CD4-positive, CD25-positive, alpha-beta regulatory T cell (primary cell): Measurements from ENCODE around the gene PDE6A. TPM values are rescaled to one million over a fixed set of nuclear protein-coding genes. Genes with fewer than 3 reads are reported as not detected.

Source experiments
- ATAC-seq, 2 donors: fragments of 150-1000 bp; cut with Tn5 transposase; one replicate each; pipeline ENCODE4 v1.10.0; 2021; ENCODE audit warnings: low read depth in 2 of 2, moderate number of reproducible peaks in 2 of 2, moderate library complexity in 1 of 2
- DNase-seq, 3 donors: peaks; one replicate each; pipeline versions ENCODE4 v3.0.0 to v3.0.0-alpha.2; 2012 to 2022; ENCODE audit warnings: mixed read lengths in 1 of 3
- H3K27ac ChIP-seq: one replicate; pipeline ENCODE4 v1.7.0; 2013; ENCODE audit warnings: mild to moderate bottlenecking, low read length; ENCODE audit not compliant: insufficient read depth, poor library complexity, severe bottlenecking
- H3K27me3 ChIP-seq: one replicate; pipeline ENCODE4 v1.7.0; 2013; ENCODE audit warnings: low read length; ENCODE audit not compliant: control insufficient read depth, insufficient read depth
- H3K36me3 ChIP-seq: one replicate; pipeline ENCODE4 v1.7.0; 2013; ENCODE audit warnings: mild to moderate bottlenecking, low read length, moderate library complexity; ENCODE audit not compliant: control insufficient read depth, insufficient read depth
- H3K4me1 ChIP-seq: 2 replicates; pipeline ENCODE4 v1.7.0; 2013; ENCODE audit warnings: mild to moderate bottlenecking, low read length; ENCODE audit not compliant: insufficient read depth, control insufficient read depth, poor library complexity, severe bottlenecking
- H3K4me3 ChIP-seq: one replicate; pipeline ENCODE4 v1.7.0; 2013; ENCODE audit warnings: low read depth, mild to moderate bottlenecking, low read length, moderate library complexity
- H3K9me3 ChIP-seq, 2 experiments: 1 replicate in 1 of 2; 2 replicates in 1 of 2; pipeline ENCODE4 v1.7.0; 2013; ENCODE audit warnings: low read length in 2 of 2, mild to moderate bottlenecking in 1 of 2, moderate library complexity in 1 of 2; ENCODE audit not compliant: control insufficient read depth in 2 of 2
- H3K27ac Mint-ChIP-seq, 3 donors: one replicate each; pipeline ENCODE4 v1.8.0; 2020 to 2022; ENCODE audit warnings: mild to moderate bottlenecking in 3 of 3, mixed read lengths in 3 of 3, moderate library complexity in 2 of 3
- H3K27me3 Mint-ChIP-seq: one replicate; pipeline ENCODE4 v1.8.0; 2022; ENCODE audit warnings: mild to moderate bottlenecking, mixed read lengths
- H3K36me3 Mint-ChIP-seq: one replicate; pipeline ENCODE4 v1.8.0; 2020; ENCODE audit warnings: mixed read lengths
- H3K4me1 Mint-ChIP-seq, 4 donors: one replicate each; pipeline ENCODE4 v1.8.0; 2020 to 2022; ENCODE audit warnings: mixed read lengths in 4 of 4, mild to moderate bottlenecking in 1 of 4
- H3K4me3 Mint-ChIP-seq, 4 donors: one replicate each; pipeline ENCODE4 v1.8.0; 2020 to 2022; ENCODE audit warnings: mild to moderate bottlenecking in 4 of 4, mixed read lengths in 4 of 4, moderate library complexity in 3 of 4
- H3K9me3 Mint-ChIP-seq, 7 donors: one replicate each; pipeline ENCODE4 v1.8.0; 2020 to 2022; ENCODE audit warnings: mixed read lengths in 7 of 7, mild to moderate bottlenecking in 3 of 7, moderate library complexity in 2 of 7
- polyA plus RNA-seq, 4 donors: library from polyadenylated mRNA; unstranded; fragments of 300-500 nt; fragmentation: Illumina TruSeq; gene quantifications; one replicate each; pipeline ENCODE4 v1.2.3, GENCODE V29; 2021
- total RNA-seq: library from RNA; stranded (reverse); gene quantifications from one replicate; pipeline ENCODE4 v1.2.3, GENCODE V29; 2022

Gene PDE6A
- total and polyA plus RNA-seq, 5 donors from 2014 or later: not detected

DNA sequence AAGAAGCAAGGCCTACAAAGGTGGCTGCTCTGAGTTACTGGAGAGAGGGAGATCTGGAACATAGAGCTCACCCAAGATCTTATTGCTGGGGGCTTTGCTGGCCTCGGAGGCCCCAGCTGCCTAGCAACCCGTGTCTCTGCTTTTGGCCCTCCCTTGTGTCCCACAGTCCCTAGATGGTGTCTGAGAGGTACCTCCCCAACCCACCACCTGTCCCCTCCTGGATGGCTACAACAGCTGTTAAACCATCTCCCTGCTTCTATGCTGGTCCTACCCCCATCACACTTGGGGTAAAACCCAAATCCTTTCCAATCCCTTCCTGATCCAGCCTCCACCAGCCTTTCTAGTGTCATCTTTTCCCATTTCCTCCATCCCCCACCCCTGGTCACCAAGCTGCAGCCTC, 127.9 kb downstream of the PDE6A start:
- Mint-ChIP-seq H3K4me1 (peaks cover 0 to 2% (median 0%) of the 10 kb centered on the region in 4 donors), H3K4me3 (no peak overlapping the region), H3K9me3 (peaks cover 0 to 2% (median 0%) of the 10 kb centered on the region in 7 donors), H3K36me3 (no peaks in the 10 kb centered on the region), H3K27me3 (no peaks in the 10 kb centered on the region), H3K27ac (no peak overlapping the region)
- ATAC-seq: no peak
- Histone ChIP-seq H3K9me3 (no peaks in the 10 kb centered on the region), H3K36me3 (no peaks in the 10 kb centered on the region), H3K27me3 (no peaks in the 10 kb centered on the region), H3K4me3 (no peak overlapping the region), H3K27ac (no peak overlapping the region), H3K4me1 (no peaks in the 10 kb centered on the region)
- no peak for DNase-seq

DNA sequence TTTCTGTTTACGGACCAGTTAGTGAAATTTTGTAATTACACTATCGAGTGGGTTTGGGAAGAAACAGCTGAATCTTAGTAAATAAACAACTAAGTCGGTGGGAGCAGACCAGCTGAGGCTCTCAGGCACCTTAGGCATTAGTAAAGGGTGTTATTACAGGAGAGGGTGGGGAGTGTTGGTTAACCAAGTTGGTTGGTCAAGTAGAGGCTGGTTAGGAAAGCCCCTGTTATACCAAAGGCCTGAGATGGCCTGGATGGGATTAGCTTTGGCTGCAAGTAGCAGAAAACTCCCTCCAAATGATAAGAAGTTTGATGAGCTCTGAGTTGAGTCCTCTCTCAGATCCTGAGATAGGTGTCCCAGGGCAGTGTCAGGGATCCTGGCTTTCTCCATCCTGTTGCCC, 133.1 kb downstream of the PDE6A start:
- Mint-ChIP-seq H3K27me3 (no peaks in the 10 kb centered on the region), H3K27ac (no peak overlapping the region), H3K9me3 (peaks cover 0 to 2% (median 0%) of the 10 kb centered on the region in 7 donors), H3K4me1 (peaks cover 0 to 2% (median 0%) of the 10 kb centered on the region in 4 donors), H3K36me3 (no peaks in the 10 kb centered on the region), H3K4me3 (no peak overlapping the region)
- Histone ChIP-seq H3K27ac (no peak overlapping the region), H3K4me3 (no peak overlapping the region), H3K27me3 (no peaks in the 10 kb centered on the region), H3K36me3 (no peaks in the 10 kb centered on the region), H3K4me1 (no peaks in the 10 kb centered on the region), H3K9me3 (no peaks in the 10 kb centered on the region)
- ATAC-seq: no peak
- no peak for DNase-seq

DNA sequence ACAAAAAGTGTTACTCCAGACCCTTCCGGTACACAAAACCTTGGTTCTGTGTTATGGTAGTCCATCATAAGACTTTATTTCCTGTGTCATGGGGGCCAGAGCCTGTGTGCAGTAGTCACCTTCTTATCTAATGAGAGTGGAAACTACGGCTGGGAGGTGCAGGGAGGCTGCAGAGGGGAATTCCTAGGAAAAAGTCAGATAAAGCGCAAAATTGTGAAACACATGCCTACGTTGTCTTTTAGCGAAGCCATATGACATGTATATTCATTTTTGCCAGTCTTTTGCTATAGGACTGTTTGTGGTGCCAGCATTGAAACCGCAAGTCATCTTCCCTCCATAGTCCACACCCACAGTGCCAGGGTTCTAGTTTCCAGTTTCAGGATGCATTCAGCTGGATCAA, 133.7 kb downstream of the PDE6A start:
- H3K36me3 Mint-ChIP-seq: no peaks in the 10 kb centered on the region
- H3K4me1 Mint-ChIP-seq: peaks cover 0 to 2% (median 0%) of the 10 kb centered on the region in 4 donors
- no peak for ATAC-seq
- DNase-seq: no peak
- no peak overlapping the region for H3K4me3 Mint-ChIP-seq
- no peak overlapping the region for H3K27ac Mint-ChIP-seq
- H3K9me3 Mint-ChIP-seq: peaks cover 0 to 2% (median 0%) of the 10 kb centered on the region in 7 donors
- no peaks in the 10 kb centered on the region for H3K27me3 ChIP-seq
- H3K4me3 ChIP-seq: no peak overlapping the region
- H3K4me1 ChIP-seq: no peaks in the 10 kb centered on the region
- H3K9me3 ChIP-seq: no peaks in the 10 kb centered on the region
- no peak overlapping the region for H3K27ac ChIP-seq
- no peaks in the 10 kb centered on the region for H3K27me3 Mint-ChIP-seq
- no peaks in the 10 kb centered on the region for H3K36me3 ChIP-seq

DNA sequence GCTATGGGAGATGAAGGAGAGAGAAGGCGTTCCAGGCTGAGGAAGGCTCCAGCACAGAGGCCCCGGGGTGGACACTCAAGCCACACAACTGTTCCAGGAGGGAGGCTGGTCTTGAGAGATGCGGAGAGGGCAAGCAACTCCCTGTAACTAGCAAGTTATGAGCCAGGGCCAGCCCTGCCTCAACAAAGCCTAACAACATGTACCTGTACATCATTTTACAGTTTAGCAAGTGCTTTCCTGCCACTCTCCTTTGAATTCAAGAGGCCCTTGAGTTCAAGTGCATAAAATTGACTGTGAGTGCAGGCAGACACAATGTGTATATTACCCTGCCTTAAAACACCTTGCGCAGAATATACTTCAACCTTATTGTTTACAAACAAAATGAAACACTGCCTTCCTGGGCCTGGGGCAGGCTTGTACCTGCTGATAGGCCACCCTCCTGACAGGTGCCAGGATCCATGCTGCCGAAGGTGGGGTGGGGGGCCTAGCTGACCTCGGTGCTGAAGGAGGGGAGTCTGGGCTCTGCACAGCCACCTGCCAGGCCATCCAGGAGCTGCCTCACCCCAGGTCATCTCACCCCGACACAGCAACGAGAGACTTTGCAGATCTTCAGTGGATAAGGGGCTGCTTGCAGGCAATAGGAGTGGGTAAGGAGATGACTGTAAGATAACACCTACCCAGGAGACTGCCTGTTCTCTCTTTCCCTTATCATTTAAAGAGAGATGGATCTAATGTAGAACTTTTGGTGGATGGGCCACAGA, 134.5 kb downstream of the PDE6A start:
- DNase-seq (no peak), ATAC-seq (no peak)
- Histone ChIP-seq H3K4me1 (no peaks in the 10 kb centered on the region), H3K27ac (no peak overlapping the region), H3K9me3 (no peaks in the 10 kb centered on the region), H3K27me3 (no peaks in the 10 kb centered on the region), H3K36me3 (no peaks in the 10 kb centered on the region), H3K4me3 (no peak overlapping the region)
- Mint-ChIP-seq H3K9me3 (peaks cover 0 to under 1% (median 0%) of the 10 kb centered on the region in 7 donors), H3K27ac (no peak overlapping the region), H3K36me3 (no peaks in the 10 kb centered on the region), H3K27me3 (no peaks in the 10 kb centered on the region), H3K4me3 (peak overlapping the region in 1 of 4 donors; percentile 67), H3K4me1 (peaks cover 0 to 2% (median 0%) of the 10 kb centered on the region in 4 donors)

DNA sequence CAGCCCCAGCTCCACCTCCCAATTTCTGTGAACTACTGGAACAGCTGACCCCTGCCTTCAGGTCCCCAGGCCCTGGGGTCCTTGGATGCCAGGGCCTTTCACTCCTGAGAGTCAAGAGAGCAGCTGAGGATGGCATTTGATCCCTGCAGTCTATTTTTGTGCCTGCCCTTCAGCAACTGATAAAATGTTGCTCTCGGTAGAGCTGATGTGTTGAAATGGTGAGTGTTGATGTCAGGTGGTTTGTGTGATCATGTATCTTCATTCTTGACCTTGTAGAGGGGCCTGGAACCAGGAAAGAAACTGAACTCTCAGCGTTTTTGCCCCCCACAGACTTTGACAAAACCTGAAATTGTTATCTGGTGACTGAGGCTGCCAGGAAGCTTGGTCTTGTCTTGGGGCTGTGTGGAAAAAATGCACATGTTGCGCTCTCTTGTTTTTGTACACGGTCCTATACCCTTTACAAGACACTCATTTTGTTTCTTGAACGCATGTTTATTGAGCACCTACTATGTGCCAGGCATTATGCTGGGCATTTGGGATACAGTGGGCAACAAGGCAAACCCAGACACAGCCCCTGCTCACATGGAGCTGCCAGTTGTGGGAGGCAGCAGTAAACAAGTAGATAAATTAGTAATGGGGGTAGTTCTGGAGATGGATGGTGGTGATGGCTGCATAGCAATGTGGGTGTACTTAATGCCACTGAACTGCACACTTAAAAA, 136.2 kb downstream of the PDE6A start:
- Mint-ChIP-seq H3K4me3 (no peak overlapping the region), H3K27me3 (no peaks in the 10 kb centered on the region), H3K9me3 (no peaks in the 10 kb centered on the region), H3K4me1 (peaks cover 0 to 3% (median 0%) of the 10 kb centered on the region in 4 donors), H3K36me3 (no peaks in the 10 kb centered on the region), H3K27ac (no peak overlapping the region)
- DNase-seq: no peak
- H3K4me3 ChIP-seq: no peak overlapping the region
- no peaks in the 10 kb centered on the region for H3K4me1 ChIP-seq
- H3K27ac ChIP-seq: no peak overlapping the region
- H3K36me3 ChIP-seq: no peaks in the 10 kb centered on the region
- H3K27me3 ChIP-seq: no peaks in the 10 kb centered on the region
- no peak for ATAC-seq
- no peaks in the 10 kb centered on the region for H3K9me3 ChIP-seq

Other genes with a start within 250 kb of the PDE6A start
- gene PPARGC1B, start 214.5 kb downstream of the PDE6A start, total RNA-seq: 5.4 TPM
- gene PPARGC1B, start 214.5 kb downstream of the PDE6A start, polyA plus RNA-seq: under 1 TPM; 0.25 to 0.86 (median 0.56) TPM
- 6.7 TPM for gene SLC26A2, start 16.0 kb upstream of the PDE6A start, total RNA-seq
- 1 to 10 TPM; 2.7 to 6.0 (median 3.6) TPM for gene SLC26A2, start 16.0 kb upstream of the PDE6A start, polyA plus RNA-seq
- gene TIGD6, start 55.9 kb upstream of the PDE6A start, total RNA-seq: 2.8 TPM
- gene TIGD6, start 55.9 kb upstream of the PDE6A start, polyA plus RNA-seq: 1 to 10 TPM; 2.4 to 3.5 (median 3.0) TPM
- 51.5 TPM for gene HMGXB3, start 55.9 kb upstream of the PDE6A start, total RNA-seq
- gene HMGXB3, start 55.9 kb upstream of the PDE6A start, polyA plus RNA-seq: 10 to 100 TPM; 11.0 to 13.1 (median 12.5) TPM
- gene CSF1R, start 141.8 kb upstream of the PDE6A start, total RNA-seq: not detected
- gene CSF1R, start 141.8 kb upstream of the PDE6A start, polyA plus RNA-seq: 1 to 10 TPM in 2 of 4 donors, under 1 TPM in 2; 0.60 to 1.2 (median 0.97) TPM
- not detected for gene PDGFRB, start 211.1 kb upstream of the PDE6A start, total RNA-seq
- under 1 TPM in 1 of 4 donors, not detected in 3; 0.03 TPM for gene PDGFRB, start 211.1 kb upstream of the PDE6A start, polyA plus RNA-seq
- not detected for gene CDX1, start 222.0 kb upstream of the PDE6A start, total RNA-seq
- not detected for gene CDX1, start 222.0 kb upstream of the PDE6A start, polyA plus RNA-seq
- gene SLC6A7, start 245.3 kb upstream of the PDE6A start, total RNA-seq: not detected
- gene SLC6A7, start 245.3 kb upstream of the PDE6A start, polyA plus RNA-seq: not detected